Natural killer cell (primary cell): ENCODE data around the gene THSD8. TPM values are rescaled to one million over a fixed set of nuclear protein-coding genes. Genes with fewer than 3 reads are reported as not detected.
"Not testable (repeated sequence)": the region's sequence is repeated elsewhere in the genome, so short reads cannot be mapped to it uniquely, and the experiment has no call there.

ENCODE experiments used
- ATAC-seq, 3 donors: fragments of 150-1000 bp in 2 of 3; fragments of 200-7000 bp in 1 of 3; cut with Tn5 transposase; 1 replicate in 1 of 3; 2 replicates in 2 of 3; pipeline ENCODE4 v1.10.0; 2021; ENCODE audit warnings: mild to moderate bottlenecking in 2 of 3, moderate library complexity in 2 of 3
- DNase-seq, 2 donors: peaks; one replicate each; pipeline versions ENCODE4 v3.0.0 to v3.0.0-alpha.2; 2013 to 2021; ENCODE audit warnings: mixed read lengths in 1 of 2
- H3K27ac ChIP-seq: one replicate; pipeline ENCODE4 v1.5.1; 2013; ENCODE audit warnings: mild to moderate bottlenecking, low read length
- H3K27me3 ChIP-seq: one replicate; pipeline ENCODE4 v1.6.1; 2013; ENCODE audit warnings: low read length; ENCODE audit not compliant: control insufficient read depth, insufficient read depth
- H3K36me3 ChIP-seq: one replicate; pipeline ENCODE4 v1.6.1; 2013; ENCODE audit warnings: low read length; ENCODE audit not compliant: control insufficient read depth, insufficient read depth
- H3K4me1 ChIP-seq: one replicate; pipeline ENCODE4 v1.6.1; 2013; ENCODE audit warnings: low read length; ENCODE audit not compliant: control insufficient read depth, insufficient read depth
- H3K4me3 ChIP-seq: one replicate; pipeline ENCODE4 v1.5.1; 2013; ENCODE audit warnings: low read length
- H3K9me3 ChIP-seq: one replicate; pipeline ENCODE4 v1.6.1; 2013; ENCODE audit warnings: low read length; ENCODE audit not compliant: control insufficient read depth, insufficient read depth
- H3K27ac Mint-ChIP-seq, 2 donors: one replicate each; pipeline ENCODE4 v1.8.0; 2022; ENCODE audit warnings: mild to moderate bottlenecking in 2 of 2, mixed read lengths in 2 of 2, moderate library complexity in 1 of 2
- H3K27me3 Mint-ChIP-seq, 2 donors: one replicate each; pipeline ENCODE4 v1.8.0; 2022; ENCODE audit warnings: low read depth in 2 of 2, mixed read lengths in 2 of 2
- H3K36me3 Mint-ChIP-seq: one replicate; pipeline ENCODE4 v1.8.0; 2022; ENCODE audit warnings: mixed read lengths
- H3K4me1 Mint-ChIP-seq, 2 donors: one replicate each; pipeline ENCODE4 v1.8.0; 2022; ENCODE audit warnings: mixed read lengths in 2 of 2
- H3K4me3 Mint-ChIP-seq: one replicate; pipeline ENCODE4 v1.8.0; 2022; ENCODE audit warnings: mild to moderate bottlenecking, moderate library complexity, mixed read lengths
- H3K9me3 Mint-ChIP-seq, 2 donors: one replicate each; pipeline ENCODE4 v1.8.0; 2022; ENCODE audit warnings: mixed read lengths in 2 of 2
- WGBS: methylation state at CpG from one replicate; pipeline ENCODE4 v1.1.7; 2013; ENCODE audit warnings: missing lambda C conversion rate; ENCODE audit not compliant: insufficient coverage; 5-methylcytosine and 5-hydroxymethylcytosine counted together
- intact Hi-C: fragments of 100-400 bp; cut with micrococcal nuclease; formaldehyde crosslinking; loops from one replicate; pipeline ENCODE4 v1.14.2; 2022
- total RNA-seq, 4 donors: library from RNA; stranded (reverse); fragments of 120-200 nt in 1 of 4; gene quantifications; one replicate each; pipeline versions ENCODE4 v1.2.3 to v1.2.4, GENCODE V29; 2013 to 2022
- TF ChIP-seq, protein P1 (sequence below): fragments of 200-600 bp; IDR thresholded peaks from one replicate; pipeline ENCODE4 v1.8.0; 2022; ENCODE audit warnings: antibody characterized with exemption

Gene THSD8
- total RNA-seq, 3 donors from 2014 or later (not counting 1 experiment from before 2014, with no cell fraction given) = 1.7 to 2.8 (median 2.2) TPM

DNA sequence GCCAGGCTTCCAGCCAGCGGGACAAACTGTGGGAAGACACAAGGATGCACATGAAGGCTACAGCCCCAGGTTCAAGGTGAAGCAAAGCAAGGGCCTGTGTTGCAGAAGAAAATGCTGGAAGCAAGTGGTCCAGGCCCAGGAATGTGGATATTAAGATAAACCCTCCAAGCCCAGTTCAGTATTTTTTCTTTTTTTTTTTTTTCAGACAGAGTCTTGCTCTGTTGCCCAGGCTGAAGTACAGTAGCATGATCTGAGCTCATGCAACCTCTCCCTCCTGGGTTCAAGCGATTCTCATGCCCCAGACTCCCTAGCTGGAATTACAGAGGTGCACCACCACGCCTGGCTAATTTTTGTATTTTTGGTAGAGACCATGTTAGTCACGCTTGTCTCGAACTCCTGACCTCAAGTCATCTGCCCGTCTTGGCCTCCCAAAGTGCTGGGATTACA is 4.7 kb upstream of the THSD8 start:
- peaks cover 0 to 7% of the 10 kb centered on the region in 2 donors for H3K27me3 Mint-ChIP-seq
- Histone ChIP-seq H3K4me3 (no peak overlapping the region), H3K36me3 (no peaks in the 10 kb centered on the region), H3K4me1 (peaks cover 43% of the 10 kb centered on the region), H3K27me3 (peaks cover 5% of the 10 kb centered on the region), H3K9me3 (no peaks in the 10 kb centered on the region), H3K27ac (no peak overlapping the region)
- no peaks in the 10 kb centered on the region for H3K9me3 Mint-ChIP-seq
- intact Hi-C loops = loop anchor here (10.0 kb wide), 2 partner anchors 122 to 358 kb away; partner anchors contain the start of genes IER2 and STX10
- DNase-seq (peak in 1 of 2 donors; percentile 30), ATAC-seq (no peak)
- peak overlapping the region in 1 of 2 donors; percentile 51 for H3K27ac Mint-ChIP-seq
- no peak overlapping the region for H3K4me3 Mint-ChIP-seq
- WGBS = 93% methylated on average over 6 of the region's 6 CpGs
- peaks cover 30 to 36% of the 10 kb centered on the region in 2 donors for H3K4me1 Mint-ChIP-seq
- H3K36me3 Mint-ChIP-seq = no peaks in the 10 kb centered on the region
- TF ChIP-seq, protein P1, sequence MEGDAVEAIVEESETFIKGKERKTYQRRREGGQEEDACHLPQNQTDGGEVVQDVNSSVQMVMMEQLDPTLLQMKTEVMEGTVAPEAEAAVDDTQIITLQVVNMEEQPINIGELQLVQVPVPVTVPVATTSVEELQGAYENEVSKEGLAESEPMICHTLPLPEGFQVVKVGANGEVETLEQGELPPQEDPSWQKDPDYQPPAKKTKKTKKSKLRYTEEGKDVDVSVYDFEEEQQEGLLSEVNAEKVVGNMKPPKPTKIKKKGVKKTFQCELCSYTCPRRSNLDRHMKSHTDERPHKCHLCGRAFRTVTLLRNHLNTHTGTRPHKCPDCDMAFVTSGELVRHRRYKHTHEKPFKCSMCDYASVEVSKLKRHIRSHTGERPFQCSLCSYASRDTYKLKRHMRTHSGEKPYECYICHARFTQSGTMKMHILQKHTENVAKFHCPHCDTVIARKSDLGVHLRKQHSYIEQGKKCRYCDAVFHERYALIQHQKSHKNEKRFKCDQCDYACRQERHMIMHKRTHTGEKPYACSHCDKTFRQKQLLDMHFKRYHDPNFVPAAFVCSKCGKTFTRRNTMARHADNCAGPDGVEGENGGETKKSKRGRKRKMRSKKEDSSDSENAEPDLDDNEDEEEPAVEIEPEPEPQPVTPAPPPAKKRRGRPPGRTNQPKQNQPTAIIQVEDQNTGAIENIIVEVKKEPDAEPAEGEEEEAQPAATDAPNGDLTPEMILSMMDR = no peak

DNA sequence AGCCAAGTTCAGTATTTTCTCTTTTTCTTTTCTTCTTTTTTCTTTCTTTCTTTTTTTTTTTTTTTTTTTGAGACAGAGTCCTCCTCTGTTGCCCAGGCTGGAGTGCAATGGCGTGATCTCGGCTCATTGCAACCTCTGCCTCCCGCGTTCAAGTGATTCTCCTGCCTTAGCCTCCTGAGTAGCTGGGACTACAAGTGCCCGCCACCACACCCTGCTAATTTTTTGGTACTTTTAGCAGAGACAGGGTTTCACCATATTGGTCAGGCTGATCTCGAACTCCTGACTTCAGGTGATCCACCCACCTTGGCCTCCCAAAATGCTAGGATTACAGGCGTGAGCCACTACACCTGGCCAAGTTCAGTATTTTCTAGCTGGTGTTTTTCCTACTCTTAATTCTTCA is 4.3 kb upstream of the THSD8 start:
- H3K4me3 Mint-ChIP-seq, H3K4me3 ChIP-seq, DNase-seq, H3K36me3 ChIP-seq, H3K9me3 Mint-ChIP-seq, H3K27ac ChIP-seq, ATAC-seq, H3K27me3 ChIP-seq, H3K36me3 Mint-ChIP-seq, H3K9me3 ChIP-seq: not testable (repeated sequence)
- intact Hi-C loops = loop anchor here (10.0 kb wide), 2 partner anchors 123 to 357 kb away; partner anchors contain the start of genes IER2 and STX10
- Mint-ChIP-seq H3K4me1 (peaks cover 34 to 41% of the 10 kb centered on the region in 2 donors), H3K27ac (peak overlapping the region in 1 of 2 donors; percentile 51), H3K27me3 (peaks cover 0 to 12% of the 10 kb centered on the region in 2 donors)
- 96% methylated on average over 7 of the region's 7 CpGs for WGBS
- peaks cover 48% of the 10 kb centered on the region for H3K4me1 ChIP-seq

DNA sequence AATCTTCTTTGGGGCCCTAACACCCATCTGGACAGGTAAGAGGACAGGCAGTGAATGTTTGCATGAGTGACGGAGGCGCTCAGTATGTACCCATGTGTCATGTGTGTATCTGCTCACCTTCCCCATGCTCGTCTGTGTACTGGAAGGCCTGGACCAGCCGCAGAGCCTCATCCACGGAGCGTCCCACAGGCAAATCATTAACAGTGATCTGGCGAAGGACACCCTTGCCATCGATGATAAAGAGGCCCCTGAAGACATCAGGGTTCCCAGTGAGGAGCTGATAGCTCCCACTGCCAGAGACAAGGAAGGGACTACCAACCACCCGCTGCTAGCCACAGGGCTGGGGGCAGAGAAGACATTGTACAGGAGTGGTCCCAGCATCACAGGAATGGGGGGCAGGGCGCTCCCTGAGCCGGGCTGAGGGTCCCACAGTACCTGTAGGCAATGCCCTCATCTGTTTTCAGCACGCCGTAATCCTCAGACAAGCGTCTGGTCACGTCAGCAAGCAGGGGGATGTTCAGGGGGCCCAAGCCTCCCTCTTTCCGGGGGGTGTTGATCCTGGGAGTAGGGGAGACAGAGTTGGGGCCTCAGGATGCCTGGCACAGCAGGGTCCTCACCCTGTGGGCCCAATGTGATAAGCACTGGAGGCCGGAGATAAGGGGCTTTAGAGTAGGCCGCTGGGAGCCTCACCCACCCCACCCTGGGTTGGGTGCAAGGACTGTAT is 2.0 kb upstream of the THSD8 start:
- peaks cover 25 to 28% of the 10 kb centered on the region in 2 donors for H3K4me1 Mint-ChIP-seq
- peak overlapping the region; percentile 13 for H3K4me3 Mint-ChIP-seq
- intact Hi-C loops = loop anchor here (10.0 kb wide), 2 partner anchors 125 to 355 kb away; partner anchors contain the start of genes IER2 and STX10
- H3K27me3 Mint-ChIP-seq = peaks cover 0 to 12% of the 10 kb centered on the region in 2 donors
- ATAC-seq (no peak), DNase-seq (peak in 1 of 2 donors; percentile 13)
- Histone ChIP-seq H3K9me3 (no peaks in the 10 kb centered on the region), H3K36me3 (no peaks in the 10 kb centered on the region), H3K4me1 (peaks cover 38% of the 10 kb centered on the region), H3K4me3 (no peak overlapping the region), H3K27ac (no peak overlapping the region), H3K27me3 (peaks cover 6% of the 10 kb centered on the region)
- WGBS = 95% methylated on average over 18 of the region's 18 CpGs
- TF ChIP-seq, protein P1 = no peak
- no peak overlapping the region for H3K27ac Mint-ChIP-seq
- H3K9me3 Mint-ChIP-seq = no peaks in the 10 kb centered on the region
- H3K36me3 Mint-ChIP-seq = no peaks in the 10 kb centered on the region

DNA sequence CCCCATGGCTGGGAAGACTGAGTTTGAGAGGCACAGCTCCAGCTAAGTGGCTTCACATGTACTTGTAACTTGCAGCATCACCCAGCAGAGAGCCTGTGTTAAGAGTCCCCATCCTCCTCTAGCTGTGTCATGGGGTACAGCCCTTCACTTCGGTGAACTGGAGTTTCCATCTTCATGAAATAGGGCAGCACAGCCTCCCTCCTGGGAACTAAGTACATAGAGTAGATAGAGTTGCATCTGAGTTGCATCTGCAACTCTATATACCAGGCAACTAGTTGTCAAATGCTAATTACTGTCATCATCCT is 1.5 kb upstream of the THSD8 start:
- TF ChIP-seq, protein P1 = no peak
- H3K4me3 ChIP-seq = no peak overlapping the region
- intact Hi-C loops = no loop called here

More for the DNA sequence above, 1.5 kb upstream of the THSD8 start:
- peaks cover 36% of the 10 kb centered on the region for H3K4me1 ChIP-seq
- Mint-ChIP-seq H3K27ac (no peak overlapping the region), H3K36me3 (no peaks in the 10 kb centered on the region), H3K9me3 (no peaks in the 10 kb centered on the region), H3K4me3 (peak overlapping the region; percentile 88), H3K27me3 (peaks cover 0 to 12% of the 10 kb centered on the region in 2 donors), H3K4me1 (peaks cover 25 to 28% of the 10 kb centered on the region in 2 donors)
- H3K36me3 ChIP-seq = no peaks in the 10 kb centered on the region
- no peaks in the 10 kb centered on the region for H3K9me3 ChIP-seq
- DNase-seq (peak in 1 of 2 donors; percentile 20), ATAC-seq (no peak)
- no peak overlapping the region for H3K27ac ChIP-seq
- WGBS = 100% methylated on average over 1 of the region's 1 CpG
- H3K27me3 ChIP-seq = peaks cover 6% of the 10 kb centered on the region
